Psoas muscle (tissue), 8 donors: Measurements from ENCODE around the gene TBC1D17. TPM values are rescaled to one million over a fixed set of nuclear protein-coding genes. Genes with fewer than 3 reads are reported as not detected.

ENCODE experiments used
- ATAC-seq, 4 donors: fragments of 200-7000 bp; cut with Tn5 transposase; one replicate each; pipeline ENCODE4 v1.9.1; 2020; ENCODE audit warnings: moderate library complexity in 3 of 4, mild to moderate bottlenecking in 2 of 4
- DNase-seq, 2 donors: peaks; one replicate each; pipeline ENCODE4 v3.0.0-alpha.2; 2020
- H3K27ac ChIP-seq: fragments of 200-600 bp; one replicate; pipeline ENCODE4 v1.8.0; 2022
- H3K27me3 ChIP-seq, 3 donors: fragments of 200-600 bp in 1 of 3; one replicate each; pipeline versions ENCODE4 v1.6.1 to v1.8.0; 2013 to 2022; ENCODE audit warnings: low read length in 2 of 3, mild to moderate bottlenecking in 2 of 3, moderate library complexity in 1 of 3; ENCODE audit not compliant: insufficient read depth in 3 of 3
- H3K36me3 ChIP-seq, 2 donors: fragments of 200-600 bp in 1 of 2; one replicate each; pipeline versions ENCODE4 v1.6.1 to v1.8.0; 2013 to 2022; ENCODE audit warnings: low read depth in 1 of 2, mild to moderate bottlenecking in 1 of 2, moderate library complexity in 1 of 2; ENCODE audit not compliant: insufficient read depth in 1 of 2
- H3K4me1 ChIP-seq: fragments of 200-600 bp; one replicate; pipeline ENCODE4 v1.8.0; 2022
- H3K4me3 ChIP-seq: fragments of 200-600 bp; one replicate; pipeline ENCODE4 v1.8.0; 2022; ENCODE audit warnings: mild to moderate bottlenecking
- H3K9me3 ChIP-seq: fragments of 200-600 bp; one replicate; pipeline ENCODE4 v1.8.0; 2022
- WGBS, 3 donors: extraction: QIAGEN DNeasy Blood & Tissue Kit; methylation state at CpG; one replicate each; pipeline versions ENCODE4 v1.1.6 to v1.1.7; 2013; 5-methylcytosine and 5-hydroxymethylcytosine counted together
- intact Hi-C, 2 donors: fragments of 100-400 bp; cut with DNase I; formaldehyde crosslinking; loops; one replicate each; pipeline versions ENCODE4 v1.11.0 to v1.14.2; 2022
- polyA plus RNA-seq, 3 donors: library from polyadenylated mRNA; stranded (reverse); fragments of 200-250 nt; gene quantifications; one replicate each; pipeline ENCODE4 v1.2.3, GENCODE V29; 2013
- total RNA-seq, 4 donors: library from RNA; stranded (reverse); fragmentation: NEBNext Ultra II Directional in 2 of 4; extraction: Animal tissue kit (Norgen Biotek cat#: 25700) in 2 of 4; gene quantifications; one replicate each; pipeline versions ENCODE4 v1.2.1 to v1.2.4, GENCODE V29; 2021 to 2023
- TF ChIP-seq, protein P1 (sequence below): fragments of 200-600 bp; IDR thresholded peaks from one replicate; pipeline ENCODE4 v1.8.0; 2022; ENCODE audit warnings: antibody characterized with exemption
- donor health status: healthy with polysubstance abuse.
- donor health status: DM: no; HTN: no; CAD: no; lungs with moderate emphysema.
- donor health status: Bipolar disorder and iron deficiency.
- donor health status: healthy.
- donor health status: DM: yes; HTN: yes; CAD: no.
- donor health status: DM: no; HTN: no; CAD: no.
- donor health status: DM: no; HTN: no; CAD: no.
- donor health status: DM: yes; HTN: yes; CAD: no.

Gene TBC1D17
- total and polyA plus RNA-seq, 7 donors = 36.3 to 107 (median 81.8) TPM

GRCh38 chr19:49894879-49895565 is 17.5 kb downstream of the TBC1D17 start:
- ATAC-seq (no peak), DNase-seq (no peak)
- intact Hi-C loops = loop anchor here in 1 of 2 donors (5.0 kb wide), 1 partner anchor 32 kb away; the partner anchor contains the start of genes ATF5 and NUP62
- Histone ChIP-seq H3K4me1 (peaks cover 5% of the 10 kb centered on the region), H3K27me3 (no peaks in the 10 kb centered on the region), H3K4me3 (no peak overlapping the region), H3K9me3 (no peaks in the 10 kb centered on the region), H3K27ac (no peak overlapping the region), H3K36me3 (no peaks in the 10 kb centered on the region)
- 78 to 85% (median 81%) methylated on average over 17 of the region's 17 CpGs for WGBS, 3 donors
- TF ChIP-seq, protein P1, sequence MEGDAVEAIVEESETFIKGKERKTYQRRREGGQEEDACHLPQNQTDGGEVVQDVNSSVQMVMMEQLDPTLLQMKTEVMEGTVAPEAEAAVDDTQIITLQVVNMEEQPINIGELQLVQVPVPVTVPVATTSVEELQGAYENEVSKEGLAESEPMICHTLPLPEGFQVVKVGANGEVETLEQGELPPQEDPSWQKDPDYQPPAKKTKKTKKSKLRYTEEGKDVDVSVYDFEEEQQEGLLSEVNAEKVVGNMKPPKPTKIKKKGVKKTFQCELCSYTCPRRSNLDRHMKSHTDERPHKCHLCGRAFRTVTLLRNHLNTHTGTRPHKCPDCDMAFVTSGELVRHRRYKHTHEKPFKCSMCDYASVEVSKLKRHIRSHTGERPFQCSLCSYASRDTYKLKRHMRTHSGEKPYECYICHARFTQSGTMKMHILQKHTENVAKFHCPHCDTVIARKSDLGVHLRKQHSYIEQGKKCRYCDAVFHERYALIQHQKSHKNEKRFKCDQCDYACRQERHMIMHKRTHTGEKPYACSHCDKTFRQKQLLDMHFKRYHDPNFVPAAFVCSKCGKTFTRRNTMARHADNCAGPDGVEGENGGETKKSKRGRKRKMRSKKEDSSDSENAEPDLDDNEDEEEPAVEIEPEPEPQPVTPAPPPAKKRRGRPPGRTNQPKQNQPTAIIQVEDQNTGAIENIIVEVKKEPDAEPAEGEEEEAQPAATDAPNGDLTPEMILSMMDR = no peak

DNA sequence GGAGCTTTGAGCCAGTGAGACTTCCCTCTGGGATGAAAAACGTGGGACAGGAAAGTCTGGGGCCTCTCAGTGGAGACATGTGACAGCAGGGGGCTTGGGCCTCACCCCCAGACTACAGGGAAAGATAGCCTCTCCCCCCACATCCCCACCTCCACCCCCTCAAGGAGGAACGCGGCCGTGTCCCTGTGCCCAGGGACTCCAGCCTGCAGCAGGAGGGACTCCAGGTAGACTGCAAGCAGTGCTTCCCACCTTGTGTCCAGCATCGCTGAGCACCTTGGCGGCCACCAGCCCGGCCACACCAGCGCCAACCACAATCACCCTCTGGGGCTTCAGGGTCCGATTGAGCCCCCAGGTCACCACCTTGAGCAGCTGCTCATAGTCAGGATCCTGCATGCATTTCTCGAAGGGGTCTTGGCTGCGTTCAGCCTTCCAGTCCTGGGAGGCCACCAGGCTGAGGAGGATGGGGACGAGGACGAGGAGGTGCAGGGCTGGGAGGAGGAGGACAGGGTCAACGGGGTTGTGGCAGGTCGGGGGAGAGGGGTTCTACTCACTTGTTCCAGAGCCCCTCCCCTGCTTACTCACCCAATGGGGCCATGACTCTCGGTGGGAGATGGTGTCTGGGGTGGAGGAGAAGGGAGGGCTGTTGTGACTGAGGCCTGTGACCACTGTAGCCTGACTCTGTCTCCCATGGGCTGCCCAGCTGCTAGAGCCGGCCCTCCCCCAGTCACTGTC is 18.2 kb downstream of the TBC1D17 start:
- H3K27me3 ChIP-seq = no peaks in the 10 kb centered on the region
- WGBS, 3 donors = 65 to 69% (median 69%) methylated on average over 17 of the region's 17 CpGs
- no peaks in the 10 kb centered on the region for H3K9me3 ChIP-seq
- DNase-seq (no peak), ATAC-seq (no peak)
- no peaks in the 10 kb centered on the region for H3K4me1 ChIP-seq
- H3K36me3 ChIP-seq = no peaks in the 10 kb centered on the region
- no peak overlapping the region for H3K4me3 ChIP-seq
- intact Hi-C loops = no loop called here
- TF ChIP-seq, protein P1 = no peak
- H3K27ac ChIP-seq = no peak overlapping the region

DNA sequence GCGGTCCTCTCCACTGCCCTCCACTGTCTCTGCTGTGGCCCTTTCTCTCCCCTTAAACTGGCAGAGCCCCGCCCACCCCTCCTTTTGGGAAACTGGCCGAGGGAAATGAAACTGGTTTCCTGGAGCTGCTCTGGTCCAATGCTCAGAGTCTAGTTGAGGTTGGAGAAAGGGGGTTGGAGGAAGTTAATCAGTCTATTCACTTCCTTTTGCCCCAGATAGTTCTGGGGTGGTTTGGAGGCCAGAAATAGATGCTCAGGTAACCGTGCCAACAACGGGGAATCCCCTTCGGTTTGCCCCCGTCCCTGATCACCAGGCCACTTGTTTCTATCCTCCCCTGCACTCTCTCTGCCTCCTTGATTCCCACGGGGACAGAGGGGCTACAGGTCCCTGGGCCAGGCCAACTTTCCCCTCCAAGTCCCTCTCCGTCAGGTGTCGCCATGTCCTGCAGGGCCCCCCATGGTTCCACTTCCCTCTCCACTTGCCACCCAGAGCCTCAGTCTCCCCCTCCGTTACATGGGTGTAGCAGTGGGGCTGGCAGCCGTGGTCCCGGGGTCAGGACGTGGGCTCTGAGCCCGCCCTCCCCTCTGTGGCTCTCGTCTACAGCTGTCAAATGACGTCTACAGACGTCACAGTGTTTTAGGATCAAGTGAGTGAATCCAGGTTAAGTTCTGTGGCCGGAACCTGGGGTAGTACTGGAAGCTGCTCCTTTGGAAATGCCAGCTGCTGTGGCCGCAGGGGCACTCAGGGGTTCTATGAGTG is 19.5 kb downstream of the TBC1D17 start, which contains the start of gene IL4I1:
IL4I1 (minus strand) TSS at position 25 of the 759 bp plus-strand sequence. CDS start 727 bp downstream, outside the sequence.
- Histone ChIP-seq H3K4me1 (no peaks in the 10 kb centered on the region), H3K27ac (no peak within 1 kb of the TSS), H3K4me3 (no peak within 1 kb of the TSS), H3K36me3 (no peaks in the 10 kb centered on the region), H3K9me3 (no peaks in the 10 kb centered on the region), H3K27me3 (no peaks in the 10 kb centered on the region)
- WGBS, 3 donors = 30 to 34% (median 33%) methylated on average over 20 of the region's 20 CpGs
- ATAC-seq = peak in 1 of 4 donors; percentile 11
- intact Hi-C loops = no loop called here
- TF ChIP-seq, protein P1 = no peak
- DNase-seq = no peak

GRCh38 chr19:49904136-49904535 is 26.6 kb downstream of the TBC1D17 start:
- ATAC-seq = no peak
- TF ChIP-seq, protein P1 = no peak
- no peaks in the 10 kb centered on the region for H3K9me3 ChIP-seq
- H3K4me3 ChIP-seq = no peak overlapping the region
- no peak overlapping the region for H3K27ac ChIP-seq
- H3K36me3 ChIP-seq = peaks cover 0 to 27% of the 10 kb centered on the region in 2 donors
- 61 to 75% (median 64%) methylated on average over 6 of the region's 6 CpGs for WGBS, 3 donors
- H3K4me1 ChIP-seq = no peaks in the 10 kb centered on the region
- no peak for DNase-seq
- intact Hi-C loops = no loop called here
- H3K27me3 ChIP-seq = no peaks in the 10 kb centered on the region
